Hematopoietic multipotent progenitor cell treated with erythropoietin and hydrocortisone succinate and interleukin-3 and kit ligand, for 8 days (in vitro differentiated cells): ENCODE measurements around the gene TLE5.
"Not testable (repeated sequence)": the region's sequence is repeated elsewhere in the genome, so short reads cannot be mapped to it uniquely, and the experiment has no call there.

Experiments
- DNase-seq: peaks from one replicate; pipeline ENCODE4 v3.0.0-alpha.2; 2015

Gene TLE5

GRCh38 chr19:3041761-3042620 is 20.3 kb downstream of the TLE5 start:
- DNase-seq = no peak

- no peak for DNase-seq
Observed at GRCh38 chr19:3041327-3041726, 21.0 kb downstream of the TLE5 start.

- DNase-seq = no peak
Observed at GRCh38 chr19:3039641-3040077, 22.6 kb downstream of the TLE5 start.

- no peak for DNase-seq
Observed at GRCh38 chr19:3039125-3039524, 23.2 kb downstream of the TLE5 start.

- no peak for DNase-seq
Observed at GRCh38 chr19:3038214-3038613, 24.1 kb downstream of the TLE5 start.

GRCh38 chr19:3036977-3037544 is 25.2 kb downstream of the TLE5 start:
- DNase-seq = not testable (repeated sequence)

- DNase-seq = peak; percentile 91
Observed at GRCh38 chr19:3036119-3036976, 25.9 kb downstream of the TLE5 start.

- peak; percentile 99 for DNase-seq
Observed at GRCh38 chr19:3035542-3036118, 26.7 kb downstream of the TLE5 start.

GRCh38 chr19:3034656-3035541 is 27.4 kb downstream of the TLE5 start:
- DNase-seq = peak; percentile 62

- no peak for DNase-seq
Observed at GRCh38 chr19:3034406-3034655, 28.0 kb downstream of the TLE5 start.

- DNase-seq = no peak
Observed at GRCh38 chr19:3033595-3034405, 28.5 kb downstream of the TLE5 start.

- DNase-seq = no peak
Observed at GRCh38 chr19:3031607-3031867, 30.8 kb downstream of the TLE5 start.

- no peak for DNase-seq
Observed at GRCh38 chr19:3029065-3029923, 33.0 kb downstream of the TLE5 start, which contains the start of gene TLE2. TSS of gene TLE2 (minus strand) at chr19:3029280. CDS start at chr19:3028904, 376 bp downstream.

- DNase-seq = no peak
Observed at GRCh38 chr19:3028305-3029064, 33.8 kb downstream of the TLE5 start.

- DNase-seq = no peak
Observed at GRCh38 chr19:3027981-3028304, 34.4 kb downstream of the TLE5 start.

GRCh38 chr19:3027292-3027691 is 35.0 kb downstream of the TLE5 start:
- no peak for DNase-seq

GRCh38 chr19:3026768-3027167 is 35.5 kb downstream of the TLE5 start:
- DNase-seq = no peak

GRCh38 chr19:3025549-3025886 is 36.8 kb downstream of the TLE5 start:
- DNase-seq = no peak

- DNase-seq = no peak
Observed at GRCh38 chr19:3024870-3025548, 37.3 kb downstream of the TLE5 start.

GRCh38 chr19:3024509-3024869 is 37.8 kb downstream of the TLE5 start:
- DNase-seq = no peak
